A549 treated with RU486 at 1 μM for 4 hours (cell line): Measurements from ENCODE around the gene BICRA. TPM values are rescaled to one million over a fixed set of nuclear protein-coding genes. Genes with fewer than 3 reads are reported as not detected.

ENCODE experiments used
- total RNA-seq: library from RNA; stranded (reverse); fragments of 200-300 nt; extraction: Qiagen RNA extraction; gene quantifications from 5 replicates; pipeline ENCODE4 v1.2.3, GENCODE V29; 2022; ENCODE audit warnings: low read depth

BICRA gene
- total RNA-seq, result 10.4 to 16.1 TPM (median 13.6 TPM) in 5 replicates

DNA sequence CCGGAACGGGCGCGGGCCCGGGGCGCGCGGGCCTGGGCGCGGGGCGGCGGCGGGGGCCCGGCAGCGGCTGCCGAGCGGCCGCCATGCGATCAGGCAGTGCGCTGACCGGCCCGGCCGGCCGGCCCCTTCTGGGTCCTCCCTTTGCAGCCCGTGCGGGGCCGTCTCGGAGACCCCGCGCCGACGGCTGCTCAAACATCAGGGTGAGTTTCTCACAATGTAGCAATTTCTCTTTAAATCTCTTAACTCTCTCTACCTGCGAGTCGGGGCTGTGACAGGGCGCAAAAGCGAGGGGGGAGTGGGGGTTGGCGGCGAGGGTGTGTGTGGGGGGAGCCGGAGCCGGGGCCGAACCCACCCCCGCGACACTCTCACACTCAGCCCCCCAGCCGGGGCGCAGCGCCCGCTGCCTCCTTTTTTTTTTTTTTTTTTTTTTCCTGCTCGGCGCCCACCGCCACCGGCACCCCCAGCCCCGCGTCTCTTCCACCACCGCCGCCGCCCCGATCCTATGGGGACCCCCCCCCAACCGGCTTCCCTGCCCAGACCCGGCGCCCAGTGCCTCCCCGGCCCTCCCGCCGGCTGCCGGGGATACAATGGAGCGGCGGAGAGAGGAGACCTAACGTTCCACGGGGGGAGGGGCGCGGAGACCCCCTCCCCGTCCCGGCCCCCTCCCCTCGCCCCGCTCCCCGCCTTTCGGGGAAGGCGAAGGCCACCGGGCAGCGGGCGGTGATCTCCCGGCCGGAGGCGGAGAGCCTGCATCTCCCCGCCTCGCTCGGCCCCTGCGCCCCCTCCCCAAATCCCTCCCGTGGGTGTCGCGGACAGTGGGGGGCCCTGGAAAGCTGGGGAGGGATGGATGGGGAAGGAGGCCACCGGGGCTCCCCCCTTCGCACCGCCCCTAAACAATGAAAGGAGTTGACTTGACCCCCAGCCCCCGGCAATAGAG lies at the start of gene BICRA:
BICRA (plus strand) TSS at position 166 of the 937 bp plus-strand sequence. CDS start 64,441 bp downstream, outside the sequence.

DNA sequence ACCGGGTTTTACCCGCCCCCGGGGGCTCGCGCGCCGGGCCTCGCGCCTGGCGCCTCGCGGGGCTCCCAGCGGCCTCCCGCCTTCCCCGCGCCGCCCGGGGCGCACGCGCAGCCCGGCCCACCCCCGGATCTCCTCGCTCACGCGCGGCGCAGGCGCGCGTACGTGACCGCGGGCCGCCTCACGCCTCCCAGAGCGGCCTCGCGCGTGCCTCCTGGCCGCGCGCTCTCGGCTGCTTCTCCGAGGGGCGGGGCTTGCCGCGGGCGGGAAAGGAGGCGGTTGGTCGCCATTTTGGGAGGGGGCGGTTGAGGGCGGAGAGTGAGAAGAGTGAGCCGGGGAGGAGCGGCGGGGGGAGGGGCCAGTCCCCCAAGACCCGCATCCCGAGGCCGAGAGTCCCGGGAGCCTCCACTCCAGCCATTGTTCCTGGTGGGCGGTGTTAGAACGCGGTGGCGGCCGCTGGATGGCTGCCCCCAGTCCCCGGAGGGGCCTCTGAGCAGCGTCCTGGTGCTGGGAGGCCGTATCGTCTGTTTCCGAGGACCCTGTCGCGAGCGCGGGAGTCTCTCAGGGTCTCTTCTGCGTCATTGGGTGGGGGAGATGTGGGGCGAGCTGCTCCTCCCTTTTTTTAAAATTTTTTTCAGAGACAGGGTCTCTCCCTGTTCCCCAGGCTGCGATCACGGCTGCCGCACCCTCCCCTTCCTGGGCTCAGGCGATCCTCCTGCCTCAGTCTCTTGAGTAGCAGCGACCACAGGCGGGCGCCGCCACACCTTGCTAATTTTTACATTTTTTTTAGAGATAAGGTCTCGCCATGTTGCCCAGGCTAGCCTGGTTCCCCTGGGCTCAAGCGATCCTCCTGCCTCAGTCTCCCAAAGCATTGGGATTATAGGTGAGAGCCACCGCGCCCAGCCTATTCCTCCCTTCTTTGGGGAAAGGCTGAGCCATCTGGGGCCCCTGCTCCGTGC lies 35.6 kb upstream of the BICRA start, which contains the start of gene ZNF541:
ZNF541 (minus strand) TSS at position 78 of the 956 bp plus-strand sequence. CDS start 17,292 bp downstream, outside the sequence.

DNA sequence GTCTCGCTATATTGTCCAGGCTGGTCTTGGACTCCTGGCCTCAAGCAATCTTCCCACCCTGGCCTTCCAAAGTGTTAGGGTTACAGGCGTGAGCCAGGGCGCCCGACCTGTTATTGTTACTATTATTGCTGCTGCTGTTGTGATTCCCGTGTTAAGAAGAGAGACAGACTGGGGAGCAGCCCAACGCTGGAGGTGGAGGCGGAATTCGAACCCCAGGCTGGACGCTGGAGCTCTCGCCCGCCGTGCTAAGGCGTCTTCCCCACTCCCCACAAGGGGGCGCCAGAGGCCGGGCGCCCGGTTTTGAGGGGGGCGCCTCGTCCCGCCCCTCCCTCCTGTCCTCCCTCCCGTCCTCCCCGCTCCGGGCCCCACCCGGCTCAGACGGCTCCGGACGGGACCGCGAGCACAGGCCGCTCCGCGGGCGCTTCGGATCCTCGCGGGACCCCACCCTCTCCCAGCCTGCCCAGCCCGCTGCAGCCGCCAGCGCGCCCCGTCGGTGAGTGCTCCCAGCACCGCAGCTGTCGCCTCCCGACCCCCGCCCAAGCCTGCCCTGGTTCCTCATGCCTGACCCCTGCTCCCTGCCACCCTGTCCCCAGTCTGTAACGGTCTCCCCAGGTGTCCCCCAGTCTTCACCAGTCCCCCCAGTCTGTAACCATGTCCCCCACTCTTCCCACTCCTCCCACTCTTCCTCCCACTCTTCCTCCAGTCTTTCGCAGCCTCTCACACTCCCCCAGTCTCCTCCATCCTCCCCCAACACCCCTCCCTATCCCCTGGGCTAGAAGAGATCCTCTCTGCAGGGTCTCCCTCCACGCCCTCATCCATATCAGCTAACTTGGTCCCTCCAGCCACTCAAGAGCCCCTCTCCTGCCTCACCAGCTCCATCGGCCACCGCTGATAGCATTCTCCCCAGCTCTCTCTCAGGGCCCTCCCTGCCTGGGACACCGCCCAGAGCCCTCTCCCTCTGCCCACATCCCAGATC lies 104.4 kb downstream of the BICRA start, which contains the start of gene EHD2:
EHD2 (plus strand) TSS at position 377 of the 976 bp plus-strand sequence. CDS start 3,191 bp downstream, outside the sequence.

DNA sequence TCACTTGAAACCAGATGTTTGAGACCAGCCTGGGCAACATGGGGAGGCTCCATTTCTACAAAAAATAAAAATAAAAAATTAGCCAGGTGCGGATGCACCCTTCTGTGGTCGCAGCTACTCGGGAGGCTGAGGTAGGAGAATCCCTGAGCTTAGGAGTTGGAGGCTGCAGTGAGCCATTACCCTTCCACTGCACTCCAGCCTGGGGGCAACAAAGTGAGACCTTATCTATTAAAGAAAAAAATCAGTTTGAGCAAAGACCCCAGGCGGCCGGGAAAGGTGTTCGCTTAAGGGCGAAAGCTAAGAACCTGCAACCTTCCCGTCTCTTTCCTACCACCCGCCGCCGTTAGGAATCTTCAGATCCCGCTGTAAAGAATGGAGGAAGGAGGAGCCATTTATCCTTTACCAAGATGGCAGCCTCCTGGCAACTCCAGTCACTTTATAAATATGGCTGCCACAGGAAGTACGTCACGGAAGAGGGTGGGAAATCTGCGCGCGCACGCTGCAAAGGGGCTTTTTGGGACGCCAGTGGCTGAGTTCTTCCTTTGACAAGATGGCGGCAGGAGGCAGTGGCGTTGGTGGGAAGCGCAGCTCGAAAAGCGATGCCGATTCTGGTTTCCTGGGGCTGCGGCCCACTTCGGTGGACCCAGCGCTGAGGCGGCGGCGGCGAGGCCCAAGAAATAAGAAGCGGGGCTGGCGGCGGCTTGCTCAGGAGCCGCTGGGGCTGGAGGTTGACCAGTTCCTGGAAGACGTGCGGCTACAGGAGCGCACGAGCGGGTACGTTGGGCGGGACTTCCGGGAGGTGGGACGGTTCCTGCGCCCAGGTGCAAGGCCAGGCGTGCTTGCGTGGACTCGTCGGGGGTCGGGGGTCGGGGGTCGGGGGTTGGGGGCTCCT lies 136.3 kb downstream of the BICRA start, which contains the start of gene NOP53:
NOP53 (plus strand) TSS at position 537 of the 892 bp plus-strand sequence; CDS start at position 551, 14 bp downstream.

Other genes starting within 250 kb of the BICRA start
- gene MEIS3, start 189.6 kb upstream of the BICRA start, total RNA-seq, result 27.7 to 39.5 TPM (median 34.3 TPM) in 5 replicates
- 0.26 to 0.44 TPM (median 0.35 TPM) in 5 replicates for gene SLC8A2, start 137.2 kb upstream of the BICRA start, total RNA-seq
- 16.1 to 27.2 TPM (median 20.3 TPM) in 5 replicates for gene KPTN, start 124.9 kb upstream of the BICRA start, total RNA-seq
- 79.9 to 112 TPM (median 91.8 TPM) in 5 replicates for gene NAPA, start 94.1 kb upstream of the BICRA start, total RNA-seq
- gene ZNF541, start 36.0 kb upstream of the BICRA start, total RNA-seq, result not detected in 5 replicates
- gene EHD2, start 104.3 kb downstream of the BICRA start, total RNA-seq, result 107 to 145 TPM (median 121 TPM) in 5 replicates
- gene NOP53, start 136.4 kb downstream of the BICRA start, total RNA-seq, result 248 to 294 TPM (median 261 TPM) in 5 replicates
- 88.7 to 160 TPM (median 151 TPM) in 5 replicates for gene SELENOW, start 169.6 kb downstream of the BICRA start, total RNA-seq
- not detected in 5 replicates for gene TPRX1, start 195.4 kb downstream of the BICRA start, total RNA-seq
- gene CRX, start 212.8 kb downstream of the BICRA start, total RNA-seq, result not detected in 5 replicates